HEK293 (cell line): ENCODE data around the gene COMMD6.

Source experiments
- BCL6B ChIP-seq: fragments of 450-650 bp; formaldehyde crosslinking; IDR thresholded peaks from 2 replicates; pipeline ENCODE4 v1.5.1; 2017; ENCODE audit warnings: missing biosample characterization, missing genetic modification characterization
- ELK4 ChIP-seq: IDR thresholded peaks from 2 replicates; pipeline ENCODE4 v1.6.1; 2011; ENCODE audit warnings: mild to moderate bottlenecking, low read depth, low read length, borderline replicate concordance
- HOXD13 ChIP-seq: sonication (generic); formaldehyde crosslinking; IDR thresholded peaks from 2 replicates; pipeline ENCODE4 v1.8.0; 2022; ENCODE audit warnings: missing genetic modification reagents, borderline replicate concordance
- INSM2 ChIP-seq: fragments of 450-650 bp; formaldehyde crosslinking; IDR thresholded peaks from 2 replicates; pipeline ENCODE4 v1.5.1; 2016; ENCODE audit warnings: missing biosample characterization, missing genetic modification characterization
- KLF1 ChIP-seq: fragments of 450-650 bp; formaldehyde crosslinking; IDR thresholded peaks from 2 replicates; pipeline ENCODE4 v1.5.1; 2016; ENCODE audit warnings: missing biosample characterization, missing genetic modification characterization
- OSR2 ChIP-seq: fragments of 450-650 bp; formaldehyde crosslinking; IDR thresholded peaks from 2 replicates; pipeline ENCODE4 v1.5.1; 2016; ENCODE audit warnings: missing biosample characterization, missing genetic modification characterization
- OVOL3 ChIP-seq: fragments of 450-650 bp; formaldehyde crosslinking; IDR thresholded peaks from 2 replicates; pipeline ENCODE4 v1.5.1; 2016; ENCODE audit warnings: missing biosample characterization, missing genetic modification characterization
- PRDM6 ChIP-seq: fragments of 450-650 bp; formaldehyde crosslinking; IDR thresholded peaks from 2 replicates; pipeline ENCODE4 v1.5.1; 2017; ENCODE audit warnings: missing biosample characterization, missing genetic modification characterization
- WT1 ChIP-seq: fragments of 450-650 bp; formaldehyde crosslinking; IDR thresholded peaks from 2 replicates; pipeline ENCODE4 v1.5.1; 2016; ENCODE audit warnings: missing biosample characterization, missing genetic modification characterization
- ZBTB11 ChIP-seq: fragments of 450-650 bp; formaldehyde crosslinking; conservative IDR thresholded peaks from 2 replicates; pipeline ENCODE4 v1.5.1; 2016; ENCODE audit warnings: low read depth, missing biosample characterization, missing genetic modification characterization
- ZBTB8A ChIP-seq: fragments of 450-650 bp; formaldehyde crosslinking; IDR thresholded peaks from 2 replicates; pipeline ENCODE4 v1.5.1; 2016; ENCODE audit warnings: missing biosample characterization, missing genetic modification characterization
- ZEB2 ChIP-seq: fragments of 450-650 bp; formaldehyde crosslinking; IDR thresholded peaks from 2 replicates; pipeline ENCODE4 v1.5.1; 2016; ENCODE audit warnings: missing biosample characterization, missing genetic modification characterization
- ZNF112 ChIP-seq: fragments of 450-650 bp; formaldehyde crosslinking; IDR thresholded peaks from 2 replicates; pipeline ENCODE4 v1.5.0; 2017; ENCODE audit warnings: missing biosample characterization, missing genetic modification characterization
- ZNF114 ChIP-seq: fragments of 450-650 bp; formaldehyde crosslinking; IDR thresholded peaks from 2 replicates; pipeline ENCODE4 v1.5.0; 2017; ENCODE audit warnings: missing biosample characterization, missing genetic modification characterization
- ZNF16 ChIP-seq: fragments of 450-650 bp; formaldehyde crosslinking; IDR thresholded peaks from 2 replicates; pipeline ENCODE4 v1.5.1; 2016; ENCODE audit warnings: low read depth, missing biosample characterization, missing genetic modification characterization
- ZNF18 ChIP-seq: fragments of 450-650 bp; formaldehyde crosslinking; IDR thresholded peaks from 2 replicates; pipeline ENCODE4 v1.5.1; 2016; ENCODE audit warnings: missing biosample characterization, missing genetic modification characterization
- ZNF19 ChIP-seq: fragments of 450-650 bp; formaldehyde crosslinking; IDR thresholded peaks from 2 replicates; pipeline ENCODE4; 2016; ENCODE audit warnings: missing biosample characterization, missing genetic modification characterization, low read depth
- ZNF416 ChIP-seq: fragments of 450-650 bp; formaldehyde crosslinking; IDR thresholded peaks from 2 replicates; pipeline ENCODE4 v1.5.1; 2016; ENCODE audit warnings: missing biosample characterization, missing genetic modification characterization
- ZNF449 ChIP-seq: fragments of 450-650 bp; formaldehyde crosslinking; IDR thresholded peaks from 2 replicates; pipeline ENCODE4 v1.5.1; 2017; ENCODE audit warnings: missing biosample characterization, mild to moderate bottlenecking, missing genetic modification characterization, moderate library complexity
- ZNF514 ChIP-seq: fragments of 450-650 bp; formaldehyde crosslinking; IDR thresholded peaks from 2 replicates; pipeline ENCODE4 v1.5.1; 2016; ENCODE audit warnings: missing biosample characterization, missing genetic modification characterization
- ZNF701 ChIP-seq: fragments of 450-650 bp; formaldehyde crosslinking; IDR thresholded peaks from 2 replicates; pipeline ENCODE4 v1.5.1; 2016; ENCODE audit warnings: missing biosample characterization, missing genetic modification characterization
- ZNF777 ChIP-seq: fragments of 450-650 bp; formaldehyde crosslinking; IDR thresholded peaks from 2 replicates; pipeline ENCODE4 v1.5.1; 2017; ENCODE audit warnings: missing biosample characterization, missing genetic modification characterization, borderline replicate concordance
- ZNF830 ChIP-seq: fragments of 450-650 bp; IDR thresholded peaks from 2 replicates; pipeline ENCODE4 v1.5.0; 2018; ENCODE audit warnings: missing biosample characterization, missing genetic modification characterization, low read depth, mild to moderate bottlenecking, moderate library complexity
- ZSCAN18 ChIP-seq: fragments of 450-650 bp; formaldehyde crosslinking; IDR thresholded peaks from 2 replicates; pipeline ENCODE4 v1.5.1; 2016; ENCODE audit warnings: missing biosample characterization, missing genetic modification characterization
- ZXDB ChIP-seq: fragments of 450-650 bp; formaldehyde crosslinking; IDR thresholded peaks from 2 replicates; pipeline ENCODE4 v1.5.1; 2016; ENCODE audit warnings: missing biosample characterization, missing genetic modification characterization

COMMD6 gene

GRCh38 chr13:75482070-75482819, 55.4 kb downstream of the COMMD6 start, which contains the start of gene TBC1D4 (continued):
- peak; percentile 38; the same call in 1 of the 2 replicates for TF ChIP-seq ZBTB11 (tag by site-specific recombination)
- no peak for TF ChIP-seq ZNF416
- TF ChIP-seq BCL6B (tag by site-specific recombination): no peak
- peak; percentile 94 for TF ChIP-seq ZEB2 (tag by site-specific recombination)
- TF ChIP-seq ZNF514 (tag by site-specific recombination): no peak
- no peak for TF ChIP-seq ZNF777 (tag by site-specific recombination)
- peak; percentile 96 for TF ChIP-seq ZBTB8A (tag by site-specific recombination)
- TF ChIP-seq PRDM6 (tag by site-specific recombination): no peak; the same call in 1 of the 2 replicates
- no peak for TF ChIP-seq ZNF16 (tag by site-specific recombination)
- no peak for TF ChIP-seq ZSCAN18 (tag by site-specific recombination)
- TF ChIP-seq ZNF114 (tag by site-specific recombination): no peak
- peak; percentile 85; the same call in 1 of the 2 replicates for TF ChIP-seq ZNF449 (tag by site-specific recombination)
- TF ChIP-seq ELK4: no peak; the same call in 1 of the 2 replicates
- TF ChIP-seq ZXDB (tag by site-specific recombination): peak; percentile 71; the same call in 1 of the 2 replicates
- TF ChIP-seq OSR2 (tag by site-specific recombination): peak; percentile 87
- TF ChIP-seq INSM2 (tag by site-specific recombination): no peak
- no peak for TF ChIP-seq HOXD13 (CRISPR knock-in tag)
- no peak for TF ChIP-seq ZNF112 (tag by site-specific recombination)
- TF ChIP-seq WT1: peak; percentile 75
- no peak for TF ChIP-seq OVOL3 (tag by site-specific recombination)
- no peak; the same call in 1 of the 2 replicates for TF ChIP-seq KLF1 (tag by site-specific recombination)
- no peak for TF ChIP-seq ZNF19 (tag by site-specific recombination)
- TF ChIP-seq ZNF18 (tag by site-specific recombination): no peak
- TF ChIP-seq ZNF701 (tag by site-specific recombination): no peak
- no peak for TF ChIP-seq ZNF830
